ENCODE results near the gene RMDN2. TPM values are rescaled to one million over a fixed set of nuclear protein-coding genes. Genes with fewer than 3 reads are reported as not detected.
"Not testable (repeated sequence)": the region's sequence is repeated elsewhere in the genome, so short reads cannot be mapped to it uniquely, and the experiment has no call there.

RMDN2 gene
- total RNA-seq, 4 donors from 2014 or later = 8.9 to 14.6 (median 13.3) TPM

DNA sequence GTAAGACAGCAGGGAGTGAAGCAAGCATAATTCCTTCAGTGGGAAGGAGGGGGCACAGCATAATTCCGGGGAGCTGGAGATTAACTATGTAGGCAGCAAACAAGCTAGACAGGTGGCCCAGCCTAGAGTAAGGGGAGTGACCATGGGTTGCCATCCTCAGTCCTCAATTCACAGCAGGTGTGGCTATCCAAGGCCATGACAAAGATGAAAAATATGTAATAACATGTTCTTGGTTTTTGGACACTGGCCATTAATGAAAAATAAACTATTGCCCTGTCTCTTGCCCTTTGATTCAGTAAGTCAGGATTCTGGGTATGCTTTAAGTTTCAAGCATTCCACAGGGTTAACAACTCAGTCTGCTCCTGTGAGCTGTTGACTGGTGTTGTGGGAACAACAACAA, 85.9 kb downstream of the RMDN2 start:
- intact Hi-C loops (cut with DNase I) = no loop called here
- WGBS, 2 donors = 100% methylated on average over 1 of the region's 1 CpG
- no peak overlapping the region for H3K27ac ChIP-seq
- no peaks in the 10 kb centered on the region for H3K27me3 ChIP-seq
- no peaks in the 10 kb centered on the region for H3K4me1 ChIP-seq
- H3K9me3 ChIP-seq = no peaks in the 10 kb centered on the region
- no peak overlapping the region for H3K4me3 ChIP-seq (replicated peaks in 1 of 3)
- H3K36me3 ChIP-seq = no peaks in the 10 kb centered on the region
- TF ChIP-seq POLR2A (IDR thresholded peaks at IDR 0.05) = no peak
- TF ChIP-seq, protein P1, sequence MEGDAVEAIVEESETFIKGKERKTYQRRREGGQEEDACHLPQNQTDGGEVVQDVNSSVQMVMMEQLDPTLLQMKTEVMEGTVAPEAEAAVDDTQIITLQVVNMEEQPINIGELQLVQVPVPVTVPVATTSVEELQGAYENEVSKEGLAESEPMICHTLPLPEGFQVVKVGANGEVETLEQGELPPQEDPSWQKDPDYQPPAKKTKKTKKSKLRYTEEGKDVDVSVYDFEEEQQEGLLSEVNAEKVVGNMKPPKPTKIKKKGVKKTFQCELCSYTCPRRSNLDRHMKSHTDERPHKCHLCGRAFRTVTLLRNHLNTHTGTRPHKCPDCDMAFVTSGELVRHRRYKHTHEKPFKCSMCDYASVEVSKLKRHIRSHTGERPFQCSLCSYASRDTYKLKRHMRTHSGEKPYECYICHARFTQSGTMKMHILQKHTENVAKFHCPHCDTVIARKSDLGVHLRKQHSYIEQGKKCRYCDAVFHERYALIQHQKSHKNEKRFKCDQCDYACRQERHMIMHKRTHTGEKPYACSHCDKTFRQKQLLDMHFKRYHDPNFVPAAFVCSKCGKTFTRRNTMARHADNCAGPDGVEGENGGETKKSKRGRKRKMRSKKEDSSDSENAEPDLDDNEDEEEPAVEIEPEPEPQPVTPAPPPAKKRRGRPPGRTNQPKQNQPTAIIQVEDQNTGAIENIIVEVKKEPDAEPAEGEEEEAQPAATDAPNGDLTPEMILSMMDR (IDR thresholded peaks at IDR 0.05) = no peak
- DNase-seq = no peak

DNA sequence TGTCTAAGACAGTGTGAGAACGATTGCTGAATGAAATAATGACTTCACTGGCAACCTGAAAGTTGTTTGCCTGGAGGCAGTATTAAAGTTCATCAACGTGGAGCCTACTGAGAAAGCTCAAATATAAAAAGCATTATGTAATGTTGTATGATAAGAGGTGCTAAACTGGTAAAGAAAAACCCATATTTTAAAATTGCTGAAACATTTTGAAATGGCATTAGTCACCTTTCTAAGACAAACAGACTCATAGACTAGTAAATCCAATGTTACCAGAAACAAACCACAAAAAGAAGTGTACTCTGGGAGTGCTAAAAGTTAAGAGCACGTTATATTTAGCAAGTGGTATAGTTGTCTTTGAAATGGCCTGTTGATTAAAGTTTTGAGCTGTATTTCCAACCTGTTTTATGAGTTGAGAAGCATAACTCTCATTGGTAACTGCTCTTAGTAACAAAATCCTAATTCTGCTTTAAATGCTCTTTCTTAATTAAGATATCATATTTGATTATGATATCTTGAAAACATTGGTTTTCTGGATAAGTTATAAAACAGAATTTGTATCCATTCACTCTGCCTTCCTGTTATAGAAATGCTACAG, 88.2 kb downstream of the RMDN2 start:
- DNase-seq = no peak
- no peaks in the 10 kb centered on the region for H3K4me1 ChIP-seq
- TF ChIP-seq POLR2A (IDR thresholded peaks at IDR 0.05) = no peak
- TF ChIP-seq, protein P1 (IDR thresholded peaks at IDR 0.05) = no peak
- no peak overlapping the region for H3K4me3 ChIP-seq (replicated peaks in 1 of 3)
- WGBS, 2 donors = 79 to 82% methylated on average over 3 of the region's 3 CpGs
- no peaks in the 10 kb centered on the region for H3K9me3 ChIP-seq
- H3K27me3 ChIP-seq = no peaks in the 10 kb centered on the region
- no peaks in the 10 kb centered on the region for H3K36me3 ChIP-seq
- no peak overlapping the region for H3K27ac ChIP-seq
- intact Hi-C loops (cut with DNase I) = no loop called here

DNA sequence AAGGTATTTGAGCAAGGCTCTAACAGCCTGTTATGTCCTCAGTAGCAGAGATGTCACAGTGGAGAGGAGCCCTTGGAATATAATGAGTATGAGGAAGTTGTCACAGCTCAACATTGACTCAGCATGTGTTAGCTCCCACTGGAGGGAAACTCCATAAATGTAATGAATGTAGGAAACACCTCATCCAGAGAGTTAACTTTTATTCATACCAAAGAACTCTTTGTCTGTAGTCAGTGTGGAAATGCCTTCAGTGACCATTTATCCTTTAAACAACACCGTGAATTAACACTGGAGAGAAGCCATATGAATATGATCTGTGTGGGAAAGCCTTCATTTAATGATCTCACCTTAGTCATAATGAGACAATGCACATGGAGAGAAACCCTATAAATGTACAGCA, 91.1 kb downstream of the RMDN2 start:
- H3K27me3 ChIP-seq = no peaks in the 10 kb centered on the region
- H3K4me1 ChIP-seq = no peaks in the 10 kb centered on the region
- WGBS, 2 donors = 92 to 97% methylated on average over 1 of the region's 1 CpG
- H3K9me3 ChIP-seq = no peaks in the 10 kb centered on the region
- TF ChIP-seq, protein P1 (IDR thresholded peaks at IDR 0.05) = no peak
- TF ChIP-seq POLR2A (IDR thresholded peaks at IDR 0.05) = no peak
- DNase-seq = no peak
- intact Hi-C loops (cut with DNase I) = no loop called here
- no peak overlapping the region for H3K27ac ChIP-seq
- no peak overlapping the region for H3K4me3 ChIP-seq (replicated peaks in 1 of 3)
- H3K36me3 ChIP-seq = no peaks in the 10 kb centered on the region

DNA sequence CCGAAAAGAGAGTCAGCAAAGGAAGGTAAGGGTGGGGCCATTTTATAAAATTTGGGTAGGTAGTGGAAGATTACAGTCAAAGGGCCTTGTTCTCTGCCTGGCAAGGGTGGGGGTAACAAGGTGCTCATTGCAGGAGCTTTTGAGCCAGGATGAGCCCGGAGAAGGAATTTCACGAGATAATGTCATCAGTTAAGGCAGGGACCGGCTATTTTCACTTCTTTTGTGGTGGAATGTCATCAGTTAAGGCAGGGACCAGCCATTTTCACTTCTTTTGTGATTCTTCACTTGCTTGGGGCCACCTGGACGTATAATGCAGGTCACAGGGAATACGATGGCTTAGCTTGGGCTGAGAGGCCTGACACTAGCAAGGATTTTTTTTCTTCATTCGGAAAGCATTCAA, 92.7 kb downstream of the RMDN2 start:
- H3K27me3 ChIP-seq = no peaks in the 10 kb centered on the region
- no peak for DNase-seq
- H3K4me1 ChIP-seq = no peaks in the 10 kb centered on the region
- no peak overlapping the region for H3K4me3 ChIP-seq (replicated peaks in 1 of 3)
- no peak overlapping the region for H3K27ac ChIP-seq
- WGBS, 2 donors = 81 to 95% methylated on average over 7 of the region's 7 CpGs
- H3K36me3 ChIP-seq = no peaks in the 10 kb centered on the region
- no peaks in the 10 kb centered on the region for H3K9me3 ChIP-seq
- TF ChIP-seq, protein P1 (IDR thresholded peaks at IDR 0.05) = no peak
- no peak for TF ChIP-seq POLR2A (IDR thresholded peaks at IDR 0.05)
- intact Hi-C loops (cut with DNase I) = no loop called here

DNA sequence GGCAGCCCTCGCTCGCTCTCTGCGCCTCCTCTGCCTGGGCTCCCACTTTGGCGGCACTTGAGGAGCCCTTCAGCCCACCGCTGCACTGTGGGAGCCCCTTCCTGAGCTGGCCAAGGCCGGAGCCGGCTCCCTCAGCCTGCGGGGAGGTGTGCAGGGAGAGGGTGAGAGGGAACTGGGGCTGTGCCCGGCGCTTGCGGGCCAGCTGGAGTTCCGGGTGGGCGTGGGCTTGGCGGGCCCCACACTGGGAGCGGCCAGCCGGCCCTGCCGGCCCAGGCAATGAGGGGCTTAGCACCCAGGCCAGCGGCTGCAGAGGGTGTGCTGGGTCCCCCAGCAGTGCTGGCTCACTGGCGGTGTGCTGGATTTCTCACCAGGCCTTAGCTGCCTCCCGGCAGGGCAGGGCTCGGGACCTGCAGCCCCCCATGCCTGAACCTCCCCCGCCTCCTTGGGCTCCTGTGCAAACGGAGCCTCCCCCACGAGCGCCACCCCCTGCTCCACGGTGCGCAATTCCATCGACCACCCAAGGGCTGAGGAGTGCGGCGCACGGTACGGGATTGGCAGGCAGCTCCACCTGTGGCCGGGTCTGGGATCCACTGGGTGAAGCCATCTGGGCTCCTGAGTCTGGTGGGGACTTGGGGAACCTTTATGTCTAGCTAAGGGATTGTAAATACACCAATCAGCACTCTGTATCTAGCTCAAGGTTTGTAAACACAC, 95.4 kb downstream of the RMDN2 start:
- 96 to 98% methylated on average over 20 to 24 of the region's 33 CpGs for WGBS, 2 donors
- H3K9me3 ChIP-seq; intact Hi-C loops (cut with DNase I); DNase-seq; H3K27me3 ChIP-seq; H3K4me3 ChIP-seq (replicated peaks in 1 of 3); H3K4me1 ChIP-seq; H3K36me3 ChIP-seq; H3K27ac ChIP-seq: not testable (repeated sequence)

Data from thyroid gland (tissue), 4 donors.